Keratinocyte (primary cell): ENCODE data around the gene NR6A1. TPM values are rescaled to one million over a fixed set of nuclear protein-coding genes. Genes with fewer than 3 reads are reported as not detected.
A peak's percentile ranks its signal among the peaks of the same experiment; 100 is the strongest.

Experiments
- DNase-seq: peaks from one replicate; pipeline ENCODE4 v3.0.0-alpha.2; 2011; ENCODE audit warnings: low read depth, missing footprints, low spot score
- FAIRE-seq: peaks from 2 replicates; lab custom pipeline; 2011; peaks lifted over from hg19 to GRCh38; lab: Jason Lieb, UNC
- H2AFZ ChIP-seq: 2 replicates; pipeline ENCODE4 v1.6.0; 2012; ENCODE audit warnings: low read length, control low read depth, inconsistent platforms; ENCODE audit not compliant: control insufficient read depth
- H3K27ac ChIP-seq: 2 replicates; pipeline ENCODE4 v1.5.1; 2011; ENCODE audit warnings: low read length; ENCODE audit not compliant: control insufficient read depth, insufficient read depth
- H3K27me3 ChIP-seq: 3 replicates; pipeline ENCODE4 v1.6.0; 2011; ENCODE audit warnings: low read length; ENCODE audit not compliant: control insufficient read depth, insufficient read depth; ENCODE audit errors: extremely low read depth
- H3K36me3 ChIP-seq, 2 experiments: 2 replicates in 1 of 2; 3 replicates in 1 of 2; pipeline ENCODE4 v1.5.1; 2011; ENCODE audit warnings: low read length in 2 of 2, mild to moderate bottlenecking in 1 of 2; ENCODE audit not compliant: control insufficient read depth in 2 of 2, insufficient read depth in 2 of 2; ENCODE audit errors: extremely low read depth in 1 of 2
- H3K4me1 ChIP-seq: 3 replicates; pipeline ENCODE4 v1.5.1; 2011; ENCODE audit warnings: low read length; ENCODE audit not compliant: control insufficient read depth, insufficient read depth; ENCODE audit errors: extremely low read depth
- H3K4me2 ChIP-seq: 3 replicates; pipeline ENCODE4 v1.6.0; 2011; ENCODE audit warnings: low read depth, low read length; ENCODE audit not compliant: control insufficient read depth, insufficient read depth; ENCODE audit errors: extremely low read depth
- H3K4me3 ChIP-seq, 3 experiments: fragments of 200-600 bp in 1 of 3; sonication (generic) in 1 of 3; 2 replicates in 2 of 3; 3 replicates in 1 of 3; pipeline ENCODE4 v1.5.1; 2011 to 2016; ENCODE audit warnings: low read length in 3 of 3, mild to moderate bottlenecking in 3 of 3, control low read depth in 2 of 3, inconsistent platforms in 1 of 3, low read depth in 1 of 3, mixed read lengths in 1 of 3, mixed run types in 1 of 3, moderate library complexity in 1 of 3; ENCODE audit not compliant: control insufficient read depth in 2 of 3, insufficient read depth in 2 of 3; ENCODE audit errors: extremely low read depth in 1 of 3
- H3K79me2 ChIP-seq: 2 replicates; pipeline ENCODE4 v1.6.0; 2012; ENCODE audit warnings: low read length; ENCODE audit not compliant: control insufficient read depth, insufficient read depth
- H3K9ac ChIP-seq: 3 replicates; pipeline ENCODE4 v1.6.0; 2011; ENCODE audit warnings: low read length; ENCODE audit not compliant: control insufficient read depth, insufficient read depth; ENCODE audit errors: extremely low read depth
- H3K9me1 ChIP-seq: 3 replicates; pipeline ENCODE4 v1.6.0; 2011; ENCODE audit warnings: low read length; ENCODE audit not compliant: control insufficient read depth, insufficient read depth; ENCODE audit errors: extremely low read depth
- H3K9me3 ChIP-seq: 2 replicates; pipeline ENCODE4 v1.5.1; 2012; ENCODE audit warnings: low read depth, low read length; ENCODE audit not compliant: control insufficient read depth
- H4K20me1 ChIP-seq: 3 replicates; pipeline ENCODE4 v1.6.0; 2011; ENCODE audit warnings: low read length; ENCODE audit not compliant: control insufficient read depth, insufficient read depth; ENCODE audit errors: extremely low read depth
- CTCF ChIP-seq, 3 experiments: IDR thresholded peaks in 1 of 3; conservative IDR thresholded peaks in 1 of 3; optimal IDR thresholded peaks in 1 of 3; 2 replicates in 2 of 3; 3 replicates in 1 of 3; pipeline versions ENCODE3 to v1.5.1; 2011; ENCODE audit warnings: low read length in 3 of 3, mild to moderate bottlenecking in 3 of 3, moderate library complexity in 2 of 3, control low read depth in 1 of 3, inconsistent platforms in 1 of 3; ENCODE audit not compliant: insufficient read depth in 2 of 3; ENCODE audit errors: extremely low read depth in 1 of 3
- EZH2 ChIP-seq: IDR thresholded peaks from one replicate; pipeline ENCODE4 v1.6.1; 2012; ENCODE audit warnings: inconsistent platforms, mild to moderate bottlenecking, low read length, moderate library complexity
- dilution Hi-C: fragments of 300-500 bp; cut with MboI; formaldehyde crosslinking; loops from one replicate; pipeline ENCODE4 v1.7.0; 2020; ENCODE audit warnings: low sequenced_read_pairs; ENCODE audit not compliant: extremely low pct_ligation_motif_present
- polyA plus RNA-seq, 5 experiments: library from polyadenylated mRNA; depleted of rRNA in 3 of 5; stranded (reverse) in 3 of 5; stranded (forward) in 1 of 5; unstranded in 1 of 5; fragments of >200 nt; gene quantifications; 1 replicate in 1 of 5; 2 replicates in 3 of 5; 3 replicates in 1 of 5; pipeline versions ENCODE4 v1.2.1 to v1.2.3, GENCODE V29; 2011 to 2012; ENCODE audit warnings: missing spikeins in 2 of 5, low read depth in 1 of 5, low replicate concordance in 1 of 5

Gene NR6A1
- polyA plus RNA-seq, 1 donor (not counting 4 experiments of a cell fraction or from before 2014, with no cell fraction given) = 1.8 TPM

- DNase-seq = no peak
- Histone ChIP-seq H3K4me1 (peaks cover 4% of the 10 kb centered on the region), H3K36me3 (no peaks in the 10 kb centered on the region), H3K27ac (no peak overlapping the region), H3K9ac (no peak overlapping the region), H3K4me3 (no peak overlapping the region), H3K9me3 (no peaks in the 10 kb centered on the region), H4K20me1 (no peaks in the 10 kb centered on the region), H3K27me3 (no peaks in the 10 kb centered on the region), H3K4me2 (no peak overlapping the region), H3K79me2 (peaks cover 21% of the 10 kb centered on the region), H3K9me1 (no peaks in the 10 kb centered on the region), H2AFZ (no peak overlapping the region)
- dilution Hi-C loops = no loop called here
- peak; percentile 51 for FAIRE-seq
- TF ChIP-seq EZH2 (no peak), CTCF (optimal IDR thresholded peaks at IDR 0.05 in 1 of 3, IDR thresholded peaks at IDR 0.05 in 1 of 3, conservative IDR thresholded peaks at IDR 0.05 in 1 of 3; ENCODE audit: extremely low read depth in 1 of 3, insufficient read depth in 2 of 3, low read length in 3 of 3) (no peak)
These were observed 99.2 kb downstream of the NR6A1 start for GRCh38 chr9:124671861-124672260.

- no peak overlapping the region for H3K4me3 ChIP-seq
- FAIRE-seq = no peak
- no peak for TF ChIP-seq EZH2
- no peak for TF ChIP-seq CTCF (optimal IDR thresholded peaks at IDR 0.05 in 1 of 3, IDR thresholded peaks at IDR 0.05 in 1 of 3, conservative IDR thresholded peaks at IDR 0.05 in 1 of 3; ENCODE audit: extremely low read depth in 1 of 3, insufficient read depth in 2 of 3, low read length in 3 of 3)
- no peak overlapping the region for H2AFZ ChIP-seq
- peaks cover 19% of the 10 kb centered on the region for H3K4me1 ChIP-seq
- no peak overlapping the region for H3K9ac ChIP-seq
- H3K4me2 ChIP-seq = no peak overlapping the region
- H3K27me3 ChIP-seq = no peaks in the 10 kb centered on the region
- H3K36me3 ChIP-seq = no peaks in the 10 kb centered on the region
- dilution Hi-C loops = no loop called here
- no peaks in the 10 kb centered on the region for H3K9me1 ChIP-seq
- H3K79me2 ChIP-seq = peaks cover 44% of the 10 kb centered on the region
- no peak for DNase-seq
- H3K9me3 ChIP-seq = no peaks in the 10 kb centered on the region
- no peaks in the 10 kb centered on the region for H4K20me1 ChIP-seq
- no peak overlapping the region for H3K27ac ChIP-seq
These were observed 104.5 kb downstream of the NR6A1 start for GRCh38 chr9:124666642-124667041.
